ENCODE data around the gene UXS1. TPM values are rescaled to one million over a fixed set of nuclear protein-coding genes. Genes with fewer than 3 reads are reported as not detected.

The UXS1 gene
- total RNA-seq, 1 experiment from 2014 or later, result 49.1 TPM

DNA sequence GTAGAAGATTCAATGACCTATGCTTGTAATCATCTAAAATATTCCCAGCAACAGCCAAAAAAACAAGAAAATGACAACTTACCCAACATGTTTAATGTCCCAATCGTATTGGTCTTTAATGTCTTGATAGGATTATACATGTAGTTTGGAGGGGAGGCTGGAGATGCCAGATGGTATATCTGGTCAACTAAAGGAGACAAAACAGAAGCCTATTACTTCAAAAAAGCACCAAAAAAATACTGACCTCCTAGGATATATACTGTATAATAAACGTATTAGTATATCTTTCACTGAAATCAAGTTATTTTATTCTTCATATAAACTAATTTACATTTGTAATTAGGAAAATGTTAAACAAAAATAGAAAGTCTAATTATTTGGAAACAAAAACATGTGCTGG lies 64.5 kb downstream of the UXS1 start:
- Histone ChIP-seq H3K27me3 (ENCODE audit: low read length) (no peaks in the 10 kb centered on the region), H3K79me2 (ENCODE audit: low read length) (0 out of 2 replicates have a peak, but pooled peaks cover 7% of the 10 kb centered on the region), H3F3A (ENCODE audit: low read length, unreplicated experiment) (no peaks in the 10 kb centered on the region), H3K4me2 (ENCODE audit: low read length) (no peak overlapping the region), H3K27ac (ENCODE audit: low read length) (no peak overlapping the region), H3K9ac (ENCODE audit: low read length) (no peak overlapping the region), H3K9me3 (ENCODE audit: low read length) (no peaks in the 10 kb centered on the region), H4K20me1 (ENCODE audit: low read length) (no peaks in the 10 kb centered on the region), H2AFZ (ENCODE audit: low read length) (no peak overlapping the region), H3K4me3 (ENCODE audit: low read length) (no peak overlapping the region), H3K36me3 (ENCODE audit: low read depth, low read length) (peaks cover 7% of the 10 kb centered on the region; the same call in 1 of the 2 replicates), H3K9me2 (replicated peaks; ENCODE audit: low read length) (no peaks in the 10 kb centered on the region), H3K4me1 (ENCODE audit: insufficient read depth, low read length) (peaks cover 10% of the 10 kb centered on the region)
- TF ChIP-seq, protein P1, sequence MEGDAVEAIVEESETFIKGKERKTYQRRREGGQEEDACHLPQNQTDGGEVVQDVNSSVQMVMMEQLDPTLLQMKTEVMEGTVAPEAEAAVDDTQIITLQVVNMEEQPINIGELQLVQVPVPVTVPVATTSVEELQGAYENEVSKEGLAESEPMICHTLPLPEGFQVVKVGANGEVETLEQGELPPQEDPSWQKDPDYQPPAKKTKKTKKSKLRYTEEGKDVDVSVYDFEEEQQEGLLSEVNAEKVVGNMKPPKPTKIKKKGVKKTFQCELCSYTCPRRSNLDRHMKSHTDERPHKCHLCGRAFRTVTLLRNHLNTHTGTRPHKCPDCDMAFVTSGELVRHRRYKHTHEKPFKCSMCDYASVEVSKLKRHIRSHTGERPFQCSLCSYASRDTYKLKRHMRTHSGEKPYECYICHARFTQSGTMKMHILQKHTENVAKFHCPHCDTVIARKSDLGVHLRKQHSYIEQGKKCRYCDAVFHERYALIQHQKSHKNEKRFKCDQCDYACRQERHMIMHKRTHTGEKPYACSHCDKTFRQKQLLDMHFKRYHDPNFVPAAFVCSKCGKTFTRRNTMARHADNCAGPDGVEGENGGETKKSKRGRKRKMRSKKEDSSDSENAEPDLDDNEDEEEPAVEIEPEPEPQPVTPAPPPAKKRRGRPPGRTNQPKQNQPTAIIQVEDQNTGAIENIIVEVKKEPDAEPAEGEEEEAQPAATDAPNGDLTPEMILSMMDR (conservative IDR thresholded peaks at IDR 0.05; ENCODE audit: low read depth, low read length), result no peak
- TF ChIP-seq EZH2 (IDR thresholded peaks at IDR 0.05; ENCODE audit: low read length, unreplicated experiment), result no peak
- no peak for TF ChIP-seq EZH2phosphoT487 (IDR thresholded peaks at IDR 0.05; ENCODE audit: borderline replicate concordance, low read length)
- DNase-seq (no peak), ATAC-seq (no peak)
- intact Hi-C loops (cut with micrococcal nuclease), result no loop called here
- POLR2A ChIA-PET (ENCODE audit: unreplicated experiment), result no interaction called here
- no TSS peak for BruUV-seq (replicated peaks)
- CTCF ChIA-PET, result no interaction called here

DNA sequence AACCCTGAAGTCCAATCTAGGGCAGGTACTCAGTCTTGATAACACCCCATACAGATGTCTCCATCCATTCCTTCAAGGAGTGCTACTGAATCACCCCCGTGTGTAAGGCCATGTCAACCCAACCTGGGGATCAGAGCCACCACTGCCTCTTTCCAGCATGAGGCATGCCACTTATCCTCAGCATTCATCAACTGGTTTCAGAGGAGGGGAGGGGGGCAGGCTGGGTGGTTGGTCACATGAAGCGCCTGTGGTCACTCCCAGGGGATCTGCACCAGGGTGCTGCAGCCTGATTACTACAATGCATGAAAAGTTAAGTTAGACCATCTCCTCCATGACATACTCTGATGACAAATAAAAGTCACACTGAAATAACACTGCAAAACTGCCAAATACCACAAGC lies 65.0 kb downstream of the UXS1 start:
- CTCF ChIA-PET, result no interaction called here
- Histone ChIP-seq H4K20me1 (ENCODE audit: low read length) (no peaks in the 10 kb centered on the region), H3K9me3 (ENCODE audit: low read length) (no peaks in the 10 kb centered on the region), H3K9me2 (replicated peaks; ENCODE audit: low read length) (no peaks in the 10 kb centered on the region), H3K27me3 (ENCODE audit: low read length) (no peaks in the 10 kb centered on the region), H3K4me1 (ENCODE audit: insufficient read depth, low read length) (peaks cover 10% of the 10 kb centered on the region), H3K4me2 (ENCODE audit: low read length) (no peak overlapping the region), H3K36me3 (ENCODE audit: low read depth, low read length) (peaks cover 7% of the 10 kb centered on the region; the same call in 1 of the 2 replicates), H2AFZ (ENCODE audit: low read length) (no peak overlapping the region), H3K9ac (ENCODE audit: low read length) (no peak overlapping the region), H3K79me2 (ENCODE audit: low read length) (0 out of 2 replicates have a peak, but pooled peaks cover 7% of the 10 kb centered on the region), H3K27ac (ENCODE audit: low read length) (no peak overlapping the region), H3K4me3 (ENCODE audit: low read length) (no peak overlapping the region), H3F3A (ENCODE audit: low read length, unreplicated experiment) (no peaks in the 10 kb centered on the region)
- no peak for DNase-seq
- no TSS peak for BruUV-seq (replicated peaks)
- no peak for ATAC-seq
- intact Hi-C loops (cut with micrococcal nuclease), result no loop called here
- POLR2A ChIA-PET (ENCODE audit: unreplicated experiment), result no interaction called here
- no peak for TF ChIP-seq EZH2phosphoT487 (IDR thresholded peaks at IDR 0.05; ENCODE audit: borderline replicate concordance, low read length)
- TF ChIP-seq EZH2 (IDR thresholded peaks at IDR 0.05; ENCODE audit: low read length, unreplicated experiment), result no peak
- TF ChIP-seq, protein P1 (conservative IDR thresholded peaks at IDR 0.05; ENCODE audit: low read depth, low read length), result no peak

DNA sequence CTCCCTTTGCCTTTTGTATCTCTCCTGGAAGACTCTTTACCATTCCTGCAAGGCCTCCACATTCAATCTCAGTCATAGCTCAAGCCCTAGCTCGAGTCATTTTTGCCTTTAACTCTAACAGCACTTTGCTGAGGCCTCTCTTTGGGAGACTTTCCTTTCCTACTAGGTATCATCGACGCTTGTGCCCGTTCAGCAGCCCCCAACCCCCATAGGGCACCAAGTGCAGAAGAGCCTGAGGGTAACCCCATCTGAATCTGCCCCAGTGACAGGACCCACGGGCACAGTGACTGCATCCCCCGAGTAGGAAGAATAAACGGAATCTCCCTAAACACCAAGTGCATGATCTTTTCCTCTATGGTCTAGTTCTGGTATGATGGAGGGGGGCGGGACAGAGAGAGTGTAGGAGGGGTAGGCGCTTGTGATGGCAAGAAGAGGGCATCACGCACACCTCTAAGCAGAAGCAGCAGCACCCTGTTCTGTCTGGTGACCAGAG lies 66.3 kb downstream of the UXS1 start:
- Histone ChIP-seq H2AFZ (ENCODE audit: low read length) (no peak overlapping the region), H4K20me1 (ENCODE audit: low read length) (no peaks in the 10 kb centered on the region), H3K4me2 (ENCODE audit: low read length) (no peak overlapping the region), H3K9me2 (replicated peaks; ENCODE audit: low read length) (no peaks in the 10 kb centered on the region), H3K4me1 (ENCODE audit: insufficient read depth, low read length) (peaks cover 10% of the 10 kb centered on the region), H3K9ac (ENCODE audit: low read length) (no peak overlapping the region), H3K36me3 (ENCODE audit: low read depth, low read length) (peaks cover 8% of the 10 kb centered on the region; the same call in 1 of the 2 replicates), H3K4me3 (ENCODE audit: low read length) (no peak overlapping the region), H3K9me3 (ENCODE audit: low read length) (no peaks in the 10 kb centered on the region), H3K27me3 (ENCODE audit: low read length) (no peaks in the 10 kb centered on the region), H3K27ac (ENCODE audit: low read length) (no peak overlapping the region), H3F3A (ENCODE audit: low read length, unreplicated experiment) (no peaks in the 10 kb centered on the region), H3K79me2 (ENCODE audit: low read length) (0 out of 2 replicates have a peak, but pooled peaks cover 7% of the 10 kb centered on the region)
- ChIA-PET POLR2A (ENCODE audit: unreplicated experiment) (no interaction called here), CTCF (no interaction called here)
- TF ChIP-seq, protein P1 (conservative IDR thresholded peaks at IDR 0.05; ENCODE audit: low read depth, low read length), result no peak
- TF ChIP-seq EZH2phosphoT487 (IDR thresholded peaks at IDR 0.05; ENCODE audit: borderline replicate concordance, low read length), result no peak
- no peak for TF ChIP-seq EZH2 (IDR thresholded peaks at IDR 0.05; ENCODE audit: low read length, unreplicated experiment)
- no peak for ATAC-seq
- no TSS peak for BruUV-seq (replicated peaks)
- DNase-seq, result no peak
- intact Hi-C loops (cut with micrococcal nuclease), result no loop called here
